ENCODE measurements around the gene APOBEC4. TPM values are rescaled to one million over a fixed set of nuclear protein-coding genes. Genes with fewer than 3 reads are reported as not detected.
"Not testable (repeated sequence)": the region's sequence is repeated elsewhere in the genome, so short reads cannot be mapped to it uniquely, and the experiment has no call there.

The APOBEC4 gene
- total RNA-seq, 1 experiment from 2014 or later: not detected

- no peak for DNase-seq (ENCODE audit: unreplicated experiment)
- no TSS peak for BruUV-seq (replicated peaks)
- ChIA-PET POLR2A (interaction anchor here (0.6 kb wide), 1 partner anchor 627 kb away, joined by 3 read pairs; no protein-coding TSS in a partner anchor), CTCF (interaction anchor here (0.7 to 8.3 kb wide), 4 partner anchors 34 to 228 kb away, joined by 3 to 189 read pairs (median 6); partner anchors contain the start of gene APOBEC4)
- Mint-ChIP-seq H3K4me1 (ENCODE audit: insufficient read depth, unreplicated experiment) (no peaks in the 10 kb centered on the region), H3K4me3 (ENCODE audit: unreplicated experiment) (no peak overlapping the region), H3K27ac (ENCODE audit: low read depth, unreplicated experiment) (no peak overlapping the region), H3K27me3 (ENCODE audit: insufficient read depth, unreplicated experiment) (no peaks in the 10 kb centered on the region), H3K36me3 (ENCODE audit: insufficient read depth, unreplicated experiment) (no peaks in the 10 kb centered on the region), H3K9me3 (ENCODE audit: unreplicated experiment) (peaks cover 4% of the 10 kb centered on the region)
- TF ChIP-seq, protein P1, sequence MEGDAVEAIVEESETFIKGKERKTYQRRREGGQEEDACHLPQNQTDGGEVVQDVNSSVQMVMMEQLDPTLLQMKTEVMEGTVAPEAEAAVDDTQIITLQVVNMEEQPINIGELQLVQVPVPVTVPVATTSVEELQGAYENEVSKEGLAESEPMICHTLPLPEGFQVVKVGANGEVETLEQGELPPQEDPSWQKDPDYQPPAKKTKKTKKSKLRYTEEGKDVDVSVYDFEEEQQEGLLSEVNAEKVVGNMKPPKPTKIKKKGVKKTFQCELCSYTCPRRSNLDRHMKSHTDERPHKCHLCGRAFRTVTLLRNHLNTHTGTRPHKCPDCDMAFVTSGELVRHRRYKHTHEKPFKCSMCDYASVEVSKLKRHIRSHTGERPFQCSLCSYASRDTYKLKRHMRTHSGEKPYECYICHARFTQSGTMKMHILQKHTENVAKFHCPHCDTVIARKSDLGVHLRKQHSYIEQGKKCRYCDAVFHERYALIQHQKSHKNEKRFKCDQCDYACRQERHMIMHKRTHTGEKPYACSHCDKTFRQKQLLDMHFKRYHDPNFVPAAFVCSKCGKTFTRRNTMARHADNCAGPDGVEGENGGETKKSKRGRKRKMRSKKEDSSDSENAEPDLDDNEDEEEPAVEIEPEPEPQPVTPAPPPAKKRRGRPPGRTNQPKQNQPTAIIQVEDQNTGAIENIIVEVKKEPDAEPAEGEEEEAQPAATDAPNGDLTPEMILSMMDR (IDR thresholded peaks at IDR 0.05; ENCODE audit: unreplicated experiment): no peak
- intact Hi-C loops (cut with micrococcal nuclease): no loop called here
These were observed 34.6 kb upstream of the APOBEC4 start for GRCh38 chr1:183687546-183688304.

- Mint-ChIP-seq H3K9me3 (ENCODE audit: unreplicated experiment) (peaks cover 7% of the 10 kb centered on the region), H3K4me1 (ENCODE audit: insufficient read depth, unreplicated experiment) (no peaks in the 10 kb centered on the region), H3K27ac (ENCODE audit: low read depth, unreplicated experiment) (no peak overlapping the region), H3K27me3 (ENCODE audit: insufficient read depth, unreplicated experiment) (no peaks in the 10 kb centered on the region), H3K36me3 (ENCODE audit: insufficient read depth, unreplicated experiment) (no peaks in the 10 kb centered on the region), H3K4me3 (ENCODE audit: unreplicated experiment) (no peak overlapping the region)
- ChIA-PET POLR2A (no interaction called here), CTCF (interaction anchor here (0.6 to 8.3 kb wide), 16 partner anchors 8 to 368 kb away, joined by 3 to 189 read pairs (median 10); partner anchors contain the start of gene APOBEC4)
- no TSS peak for BruUV-seq (replicated peaks)
- no peak for DNase-seq (ENCODE audit: unreplicated experiment)
- TF ChIP-seq, protein P1 (IDR thresholded peaks at IDR 0.05; ENCODE audit: unreplicated experiment): no peak
- intact Hi-C loops (cut with micrococcal nuclease): no loop called here
These were observed 33.1 kb upstream of the APOBEC4 start for GRCh38 chr1:183686229-183686628.

DNA sequence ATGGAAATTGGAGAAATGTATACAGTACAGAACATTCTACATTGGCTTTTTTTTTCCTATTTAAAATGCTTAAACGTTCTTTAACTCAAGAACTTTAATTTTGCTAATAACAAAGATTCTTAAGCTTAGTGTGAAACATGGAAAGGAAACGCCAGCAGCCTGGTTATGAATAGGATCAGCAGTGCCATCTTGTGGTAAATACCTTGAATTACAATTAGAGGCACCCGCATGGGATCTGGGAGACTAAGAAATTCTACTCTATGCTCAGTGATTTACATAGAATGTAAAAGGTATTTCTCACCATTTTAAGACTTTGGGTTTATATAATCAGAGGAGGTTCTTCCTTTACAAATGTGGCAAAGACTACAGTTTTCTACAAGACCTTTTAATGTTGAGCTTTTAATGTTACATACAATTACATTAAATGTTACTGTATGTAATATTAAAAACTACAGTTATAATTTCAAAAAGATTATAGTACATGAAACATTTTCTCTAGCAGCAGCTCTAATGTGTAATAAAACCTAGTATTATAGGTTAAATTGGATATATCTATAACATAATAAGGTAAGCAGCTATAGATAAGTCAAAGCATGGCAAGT lies 32.1 kb upstream of the APOBEC4 start:
- DNase-seq (ENCODE audit: unreplicated experiment): peak; percentile 71
- CTCF ChIA-PET: interaction anchor here (0.5 to 8.3 kb wide), 60 partner anchors 9 to 1848 kb away, joined by 3 to 189 read pairs (median 5); partner anchors contain the start of genes APOBEC4, ARPC5 and TSEN15
- Mint-ChIP-seq H3K4me1 (ENCODE audit: insufficient read depth, unreplicated experiment) (no peaks in the 10 kb centered on the region), H3K27ac (ENCODE audit: low read depth, unreplicated experiment) (no peak overlapping the region), H3K36me3 (ENCODE audit: insufficient read depth, unreplicated experiment) (no peaks in the 10 kb centered on the region), H3K9me3 (ENCODE audit: unreplicated experiment) (peaks cover 7% of the 10 kb centered on the region), H3K4me3 (ENCODE audit: unreplicated experiment) (no peak overlapping the region), H3K27me3 (ENCODE audit: insufficient read depth, unreplicated experiment) (no peaks in the 10 kb centered on the region)
- no TSS peak for BruUV-seq (replicated peaks)
- TF ChIP-seq, protein P1 (IDR thresholded peaks at IDR 0.05; ENCODE audit: unreplicated experiment): peak; percentile 88
- POLR2A ChIA-PET: interaction anchor here (0.6 to 2.3 kb wide), 13 partner anchors 10 to 231 kb away, joined by 3 to 18 read pairs (median 4); partner anchors contain the start of gene ARPC5
- intact Hi-C loops (cut with micrococcal nuclease): loop anchor here (1.0 to 2.0 kb wide), 6 partner anchors 30 to 722 kb away; no protein-coding TSS in a partner anchor

DNA sequence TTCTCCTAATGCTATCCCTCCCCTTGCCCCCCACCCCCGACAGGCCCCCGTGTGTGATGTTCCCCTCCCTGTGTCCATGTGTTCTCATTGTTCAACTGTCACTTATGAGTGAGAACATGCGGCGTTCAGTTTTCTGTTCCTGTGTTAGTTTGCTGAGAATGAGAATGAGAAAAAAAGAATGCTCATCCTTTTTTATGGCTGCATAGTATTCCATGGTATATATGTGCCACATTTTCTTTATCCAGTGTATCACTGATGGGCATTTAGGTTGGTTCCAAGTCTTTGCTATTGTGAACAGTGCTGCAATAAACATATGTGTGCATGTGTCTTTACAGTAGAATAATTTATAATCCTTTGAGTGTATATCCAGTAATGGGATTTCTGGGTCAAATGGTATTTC lies 26.2 kb upstream of the APOBEC4 start:
- BruUV-seq (replicated peaks); H3K4me3 Mint-ChIP-seq (ENCODE audit: unreplicated experiment); H3K36me3 Mint-ChIP-seq (ENCODE audit: insufficient read depth, unreplicated experiment); H3K27me3 Mint-ChIP-seq (ENCODE audit: insufficient read depth, unreplicated experiment); DNase-seq (ENCODE audit: unreplicated experiment); intact Hi-C loops (cut with micrococcal nuclease); H3K27ac Mint-ChIP-seq (ENCODE audit: low read depth, unreplicated experiment); H3K9me3 Mint-ChIP-seq (ENCODE audit: unreplicated experiment): not testable (repeated sequence)
- POLR2A ChIA-PET: interaction anchor here (0.7 to 1.2 kb wide), 2 partner anchors 237 to 1148 kb away, joined by 3 read pairs; no protein-coding TSS in a partner anchor
- CTCF ChIA-PET: interaction anchor here (0.6 to 8.3 kb wide), 3 partner anchors 10 to 145 kb away, joined by 4 to 189 read pairs (median 4); partner anchors contain the start of gene APOBEC4
- H3K4me1 Mint-ChIP-seq (ENCODE audit: insufficient read depth, unreplicated experiment): peaks cover 14% of the 10 kb centered on the region
